ENCODE data around the gene MCTP1. TPM values are rescaled to one million over a fixed set of nuclear protein-coding genes. Genes with fewer than 3 reads are reported as not detected.
A peak's percentile ranks its signal among the peaks of the same experiment; 100 is the strongest.

The MCTP1 gene
- total RNA-seq (1 to 10 TPM; 4.1 to 5.7 (median 4.9) TPM), polyA plus RNA-seq (0.84 TPM)
- long read RNA-seq, donor 1, partial matches to known transcripts = 1 of 3 reads
- long read RNA-seq, donor 1, other reads (novel, unspliced or antisense) = 2 of 3 reads
- long read RNA-seq, donor 2 = 0 reads
- long read RNA-seq, donor 3, partial matches to known transcripts = 0 of 1 reads
- long read RNA-seq, donor 3, other reads (novel, unspliced or antisense) = 1 of 1 reads
- long read RNA-seq, donor 4 = 0 reads

DNA sequence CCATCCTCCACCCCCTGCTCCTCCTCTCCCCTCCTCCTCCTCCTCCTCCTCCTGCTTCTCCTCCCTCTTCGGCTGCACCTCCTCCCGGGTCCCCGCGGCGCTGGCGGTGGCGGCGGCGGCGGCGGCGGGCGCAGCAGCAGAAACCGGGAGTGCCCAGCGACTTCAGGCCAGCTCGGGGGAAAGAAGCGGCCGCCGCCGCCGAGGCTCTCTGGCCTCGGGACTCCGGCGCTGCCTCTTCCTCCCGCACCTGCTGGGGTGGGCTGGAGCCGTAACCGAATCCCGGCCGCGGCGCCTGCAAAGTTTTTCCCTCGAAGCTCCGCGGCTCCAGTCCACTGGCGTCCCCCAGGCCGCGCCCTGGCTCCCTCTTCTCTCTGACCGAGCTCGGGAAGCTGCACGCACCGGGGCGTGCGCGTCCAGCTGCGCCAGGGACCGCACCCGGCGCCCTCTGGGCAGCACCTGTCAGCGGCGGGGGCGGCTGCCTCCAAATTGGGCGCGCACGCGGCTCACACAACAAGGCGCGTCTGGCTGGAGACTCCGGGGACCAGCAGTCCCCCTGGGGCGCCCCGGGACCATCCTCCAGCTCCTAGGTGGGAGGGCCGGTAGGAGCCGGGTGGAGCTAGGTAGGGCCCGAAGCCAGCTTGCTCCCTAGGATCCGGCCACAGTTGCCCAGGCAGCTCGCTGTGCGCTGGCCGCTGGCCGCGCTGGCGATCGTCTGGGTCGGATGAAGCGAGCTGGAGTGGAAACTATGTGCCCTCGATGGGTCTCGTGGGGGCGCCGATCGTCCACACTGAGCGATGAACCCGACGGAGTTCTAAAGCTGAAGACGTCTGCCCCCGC is at the start of gene MCTP1:
Gene MCTP1, minus strand, starts transcription at position 523 of the 837 bp plus-strand sequence.
- peak; percentile 62 to 82 for ATAC-seq
- intact Hi-C loops (cut with DNase I) = no loop called here
- Histone ChIP-seq H3K9me3 (ENCODE audit: control insufficient read depth, low read length) (no peaks in the 10 kb centered on the region), H3K4me3 (ENCODE audit: low read length) (peak within 1 kb of the TSS; percentile 61), H3K27me3 (ENCODE audit: control insufficient read depth, insufficient read depth) (no peaks in the 10 kb centered on the region), H3K27ac (ENCODE audit: low read length) (no peak within 1 kb of the TSS), H3K4me1 (ENCODE audit: control insufficient read depth, insufficient read depth, low read length) (no peaks in the 10 kb centered on the region)
- under 1% methylated on average over 83 of the region's 83 CpGs for WGBS
- peak; percentile 14 to 53 (median 50) for DNase-seq

DNA sequence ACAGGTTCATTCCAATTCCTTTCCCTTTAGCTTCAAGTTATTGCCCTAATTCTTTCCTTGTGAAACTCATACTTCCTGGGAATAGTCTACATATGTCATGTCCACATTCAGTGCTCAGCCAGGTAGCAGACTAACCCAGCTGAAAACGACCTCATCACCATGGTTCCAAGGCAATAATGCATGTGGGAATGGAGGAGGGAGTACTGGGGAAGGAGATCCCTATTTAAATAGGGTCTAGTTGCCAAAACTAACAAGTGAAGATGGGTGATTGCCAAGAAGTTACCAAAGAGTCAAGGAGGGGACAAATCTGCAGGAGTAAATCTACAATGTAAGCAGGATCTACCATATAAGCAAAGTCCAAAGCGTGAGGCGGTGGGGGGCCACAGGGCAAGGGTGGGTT is 47.3 kb upstream of the MCTP1 start:
- Histone ChIP-seq H3K27me3 (ENCODE audit: control insufficient read depth, insufficient read depth) (no peaks in the 10 kb centered on the region), H3K27ac (ENCODE audit: low read length) (no peak overlapping the region), H3K9me3 (ENCODE audit: control insufficient read depth, low read length) (no peaks in the 10 kb centered on the region), H3K4me3 (ENCODE audit: low read length) (no peak overlapping the region), H3K4me1 (ENCODE audit: control insufficient read depth, insufficient read depth, low read length) (no peaks in the 10 kb centered on the region)
- DNase-seq (no peak), ATAC-seq (no peak)
- intact Hi-C loops (cut with DNase I) = no loop called here
- 79% methylated on average over 3 of the region's 3 CpGs for WGBS

DNA sequence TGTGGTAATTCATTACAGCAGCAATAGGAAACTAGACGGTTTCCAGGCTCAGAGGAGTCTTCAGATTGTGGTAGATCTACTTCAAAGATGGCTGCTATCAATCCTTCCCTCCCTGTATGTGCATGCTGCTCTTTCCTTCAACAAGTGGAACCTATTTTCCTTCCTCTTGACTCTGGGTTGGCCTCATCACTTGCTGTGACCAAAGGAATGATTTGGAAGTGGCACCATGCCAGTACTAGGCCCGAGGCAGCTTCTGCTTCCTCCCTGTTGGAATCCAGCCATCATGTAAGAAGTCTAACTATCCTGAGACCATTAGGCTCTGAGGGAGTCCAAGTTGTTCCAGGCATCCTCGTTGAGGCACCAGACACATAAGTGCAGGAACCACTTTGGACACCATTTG is 46.5 kb upstream of the MCTP1 start:
- no peaks in the 10 kb centered on the region for H3K4me1 ChIP-seq (ENCODE audit: control insufficient read depth, insufficient read depth, low read length)
- intact Hi-C loops (cut with DNase I) = no loop called here
- ATAC-seq (no peak), DNase-seq (peak in 1 of 3 donors; percentile 21)
- H3K4me3 ChIP-seq (ENCODE audit: low read length) = no peak overlapping the region
- 42% methylated on average over 3 of the region's 3 CpGs for WGBS
- H3K27me3 ChIP-seq (ENCODE audit: control insufficient read depth, insufficient read depth) = no peaks in the 10 kb centered on the region
- no peak overlapping the region for H3K27ac ChIP-seq (ENCODE audit: low read length)
- H3K9me3 ChIP-seq (ENCODE audit: control insufficient read depth, low read length) = no peaks in the 10 kb centered on the region

DNA sequence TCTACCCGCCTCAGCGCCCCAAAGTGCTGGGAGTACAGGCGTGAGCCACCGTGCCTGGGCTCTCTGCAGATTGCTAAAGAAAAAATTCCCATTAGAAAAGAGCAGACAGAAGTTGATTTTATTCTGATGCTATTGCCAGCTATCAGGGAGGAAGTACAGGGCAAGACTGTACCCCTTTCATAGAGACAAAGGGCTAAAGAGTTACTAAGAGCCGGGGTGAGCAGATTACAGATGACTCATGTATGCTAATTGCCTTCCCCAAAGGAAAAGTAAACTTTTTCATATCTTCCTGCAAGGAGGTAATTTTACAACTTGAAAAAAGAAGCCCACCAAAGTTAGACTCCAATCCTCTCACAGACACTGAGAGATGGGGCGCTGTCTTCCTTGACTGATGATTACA is 42.3 kb upstream of the MCTP1 start:
- Histone ChIP-seq H3K9me3 (ENCODE audit: control insufficient read depth, low read length) (no peaks in the 10 kb centered on the region), H3K4me1 (ENCODE audit: control insufficient read depth, insufficient read depth, low read length) (no peaks in the 10 kb centered on the region), H3K27ac (ENCODE audit: low read length) (no peak overlapping the region), H3K4me3 (ENCODE audit: low read length) (no peak overlapping the region), H3K27me3 (ENCODE audit: control insufficient read depth, insufficient read depth) (no peaks in the 10 kb centered on the region)
- intact Hi-C loops (cut with DNase I) = no loop called here
- 51% methylated on average over 6 of the region's 6 CpGs for WGBS
- DNase-seq (peak in 1 of 3 donors; percentile 21), ATAC-seq (no peak)

DNA sequence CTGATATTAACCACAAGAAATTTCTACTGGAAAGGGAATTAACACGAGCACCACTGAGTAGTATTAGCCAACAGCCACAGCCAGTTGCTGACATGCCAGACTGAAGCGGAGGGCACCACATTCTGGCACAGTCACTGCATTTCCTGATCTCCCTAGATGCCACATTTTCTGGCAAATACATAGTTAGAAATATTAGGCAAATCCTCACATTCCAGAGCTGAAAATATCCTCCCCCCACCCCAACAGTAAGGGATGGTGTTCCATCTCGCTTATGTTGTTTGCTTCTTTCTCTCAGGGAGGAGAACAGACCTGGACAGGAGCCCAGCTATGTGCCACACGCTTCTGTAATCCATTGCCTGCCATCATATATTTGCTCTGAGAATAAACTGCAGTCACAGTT is 32.8 kb upstream of the MCTP1 start:
- WGBS = 67% methylated on average over 4 of the region's 4 CpGs
- ATAC-seq = no peak
- H3K27ac ChIP-seq (ENCODE audit: low read length) = no peak overlapping the region

DNA sequence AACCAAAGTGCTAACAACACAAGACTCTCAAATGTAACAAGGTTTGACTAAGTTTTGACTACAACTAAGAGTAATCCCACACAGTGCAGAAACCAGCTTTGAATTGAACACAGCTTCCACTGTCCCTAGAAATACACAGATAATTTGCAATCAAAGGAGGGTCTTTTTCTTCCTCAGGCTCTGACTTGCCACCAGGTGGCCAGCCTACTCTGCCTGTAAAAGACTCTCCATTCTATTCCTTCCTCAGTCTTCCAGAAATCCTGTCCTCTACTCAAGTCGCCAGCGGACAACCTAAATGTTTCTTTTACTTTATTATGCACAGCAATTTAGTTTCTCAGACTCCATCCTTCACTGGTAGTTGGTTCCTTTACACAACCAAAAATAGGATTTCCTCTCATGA is 32.2 kb upstream of the MCTP1 start:
- intact Hi-C loops (cut with DNase I) = no loop called here

More for the DNA sequence above, 32.8 kb upstream of the MCTP1 start:
- no peak for DNase-seq
- intact Hi-C loops (cut with DNase I) = no loop called here
- Histone ChIP-seq H3K9me3 (ENCODE audit: control insufficient read depth, low read length) (peaks cover 3% of the 10 kb centered on the region), H3K4me1 (ENCODE audit: control insufficient read depth, insufficient read depth, low read length) (no peaks in the 10 kb centered on the region), H3K4me3 (ENCODE audit: low read length) (no peak overlapping the region), H3K27me3 (ENCODE audit: control insufficient read depth, insufficient read depth) (no peaks in the 10 kb centered on the region)

DNA sequence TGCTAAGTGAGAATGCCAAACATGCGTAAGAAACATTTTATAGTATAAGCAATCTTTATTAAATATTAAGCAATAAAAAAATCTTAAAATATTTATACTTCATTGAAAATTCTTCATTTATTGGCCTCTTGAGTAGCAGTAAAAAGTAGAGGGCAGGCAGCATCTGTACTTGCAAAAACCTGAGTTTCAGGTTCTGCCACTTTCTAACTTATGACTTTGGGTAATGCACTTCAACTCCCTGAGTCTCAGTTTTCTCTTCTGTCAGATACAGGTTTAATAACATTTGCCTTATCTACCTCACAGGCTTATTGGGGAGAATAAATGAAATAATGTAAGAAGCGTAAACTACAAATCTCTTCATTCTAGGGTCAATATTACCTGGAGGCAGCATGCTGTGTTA is 19.8 kb upstream of the MCTP1 start:
- intact Hi-C loops (cut with DNase I) = no loop called here
- 92% methylated on average over 2 of the region's 2 CpGs for WGBS
- no peak overlapping the region for H3K27ac ChIP-seq (ENCODE audit: low read length)

More for the DNA sequence above, 32.2 kb upstream of the MCTP1 start:
- no peak overlapping the region for H3K4me3 ChIP-seq (ENCODE audit: low read length)
- WGBS = 83% methylated on average over 2 of the region's 2 CpGs
- peaks cover 3% of the 10 kb centered on the region for H3K9me3 ChIP-seq (ENCODE audit: control insufficient read depth, low read length)
- H3K27ac ChIP-seq (ENCODE audit: low read length) = no peak overlapping the region
- ATAC-seq = no peak
- no peaks in the 10 kb centered on the region for H3K4me1 ChIP-seq (ENCODE audit: control insufficient read depth, insufficient read depth, low read length)
- H3K27me3 ChIP-seq (ENCODE audit: control insufficient read depth, insufficient read depth) = no peaks in the 10 kb centered on the region
- no peak for DNase-seq

DNA sequence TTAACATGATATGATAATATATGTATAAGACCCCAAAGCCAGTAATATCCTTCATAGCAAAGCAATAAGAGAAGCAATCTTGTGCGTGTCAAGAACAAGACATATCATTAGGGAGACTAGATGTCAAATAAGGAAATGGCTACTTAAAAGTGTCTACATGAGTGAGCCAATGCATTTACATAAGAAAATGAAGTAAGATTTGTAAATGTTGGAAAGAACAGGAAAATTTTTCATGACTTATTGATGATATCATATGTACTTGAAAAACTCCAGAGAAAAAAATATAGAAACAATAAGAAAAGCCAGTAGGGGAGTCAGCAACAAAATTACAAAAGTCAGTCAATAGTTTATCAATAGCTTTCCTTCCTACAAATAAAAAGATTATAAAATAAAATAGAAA is 13.8 kb upstream of the MCTP1 start:
- intact Hi-C loops (cut with DNase I) = no loop called here
- H3K27me3 ChIP-seq (ENCODE audit: control insufficient read depth, insufficient read depth) = no peaks in the 10 kb centered on the region
- no peaks in the 10 kb centered on the region for H3K9me3 ChIP-seq (ENCODE audit: control insufficient read depth, low read length)
- H3K27ac ChIP-seq (ENCODE audit: low read length) = no peak overlapping the region
- H3K4me1 ChIP-seq (ENCODE audit: control insufficient read depth, insufficient read depth, low read length) = no peaks in the 10 kb centered on the region
- DNase-seq = no peak
- no peak overlapping the region for H3K4me3 ChIP-seq (ENCODE audit: low read length)
- 84% methylated on average over 1 of the region's 1 CpG for WGBS
- ATAC-seq = no peak

More for the DNA sequence above, 19.8 kb upstream of the MCTP1 start:
- no peak for DNase-seq
- Histone ChIP-seq H3K27me3 (ENCODE audit: control insufficient read depth, insufficient read depth) (no peaks in the 10 kb centered on the region), H3K4me3 (ENCODE audit: low read length) (no peak overlapping the region), H3K4me1 (ENCODE audit: control insufficient read depth, insufficient read depth, low read length) (no peaks in the 10 kb centered on the region), H3K9me3 (ENCODE audit: control insufficient read depth, low read length) (no peaks in the 10 kb centered on the region)
- no peak for ATAC-seq

DNA sequence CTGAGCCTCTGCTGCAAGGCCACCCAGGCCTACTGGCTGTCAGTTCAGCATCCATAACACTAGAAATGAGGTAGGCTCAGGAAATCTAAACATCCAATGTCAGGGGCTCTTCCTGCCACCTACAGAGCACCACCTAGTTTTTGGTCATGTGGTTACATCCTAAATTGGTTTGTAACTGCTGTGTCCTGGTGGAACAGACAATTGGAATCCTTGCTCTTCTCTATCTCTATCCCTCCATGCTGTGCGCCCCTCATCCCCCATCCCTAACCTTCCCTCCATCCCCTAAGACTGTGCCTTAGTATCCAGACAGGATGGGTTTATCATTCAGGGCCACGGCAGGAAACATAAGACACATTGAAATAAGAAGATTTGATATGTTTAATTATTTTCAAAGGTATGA is 11.4 kb upstream of the MCTP1 start:
- H3K27me3 ChIP-seq (ENCODE audit: control insufficient read depth, insufficient read depth) = no peaks in the 10 kb centered on the region
- no peaks in the 10 kb centered on the region for H3K9me3 ChIP-seq (ENCODE audit: control insufficient read depth, low read length)
- H3K27ac ChIP-seq (ENCODE audit: low read length) = no peak overlapping the region
- H3K4me3 ChIP-seq (ENCODE audit: low read length) = no peak overlapping the region
- DNase-seq = no peak
- H3K4me1 ChIP-seq (ENCODE audit: control insufficient read depth, insufficient read depth, low read length) = no peaks in the 10 kb centered on the region
- intact Hi-C loops (cut with DNase I) = no loop called here
- ATAC-seq = no peak
- 85% methylated on average over 2 of the region's 2 CpGs for WGBS

DNA sequence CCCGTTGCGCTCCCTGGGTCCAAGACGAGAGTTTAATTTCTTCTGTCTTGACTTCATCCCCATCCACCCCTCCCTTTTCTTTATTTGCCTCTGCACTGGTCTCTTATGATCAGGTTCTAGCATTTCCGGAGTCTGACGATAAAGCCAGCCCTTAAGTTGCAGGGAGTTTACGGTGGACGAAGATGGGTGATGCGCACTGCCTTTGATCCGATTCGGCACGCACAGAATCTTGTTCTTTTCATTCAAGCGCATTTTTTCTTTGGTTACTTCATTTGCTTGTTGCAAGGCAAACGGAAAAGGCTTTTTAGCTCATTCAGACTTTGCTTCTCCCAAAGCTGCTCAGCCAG is 488 bp upstream of the MCTP1 start:
- intact Hi-C loops (cut with DNase I) = no loop called here
- DNase-seq = no peak
- no peak for ATAC-seq
- H3K4me1 ChIP-seq (ENCODE audit: control insufficient read depth, insufficient read depth, low read length) = no peaks in the 10 kb centered on the region
- no peaks in the 10 kb centered on the region for H3K9me3 ChIP-seq (ENCODE audit: control insufficient read depth, low read length)
- no peaks in the 10 kb centered on the region for H3K27me3 ChIP-seq (ENCODE audit: control insufficient read depth, insufficient read depth)
- WGBS = 3% methylated on average over 13 of the region's 13 CpGs
- no peak overlapping the region for H3K27ac ChIP-seq (ENCODE audit: low read length)
- peak overlapping the region; percentile 61 for H3K4me3 ChIP-seq (ENCODE audit: low read length)

DNA sequence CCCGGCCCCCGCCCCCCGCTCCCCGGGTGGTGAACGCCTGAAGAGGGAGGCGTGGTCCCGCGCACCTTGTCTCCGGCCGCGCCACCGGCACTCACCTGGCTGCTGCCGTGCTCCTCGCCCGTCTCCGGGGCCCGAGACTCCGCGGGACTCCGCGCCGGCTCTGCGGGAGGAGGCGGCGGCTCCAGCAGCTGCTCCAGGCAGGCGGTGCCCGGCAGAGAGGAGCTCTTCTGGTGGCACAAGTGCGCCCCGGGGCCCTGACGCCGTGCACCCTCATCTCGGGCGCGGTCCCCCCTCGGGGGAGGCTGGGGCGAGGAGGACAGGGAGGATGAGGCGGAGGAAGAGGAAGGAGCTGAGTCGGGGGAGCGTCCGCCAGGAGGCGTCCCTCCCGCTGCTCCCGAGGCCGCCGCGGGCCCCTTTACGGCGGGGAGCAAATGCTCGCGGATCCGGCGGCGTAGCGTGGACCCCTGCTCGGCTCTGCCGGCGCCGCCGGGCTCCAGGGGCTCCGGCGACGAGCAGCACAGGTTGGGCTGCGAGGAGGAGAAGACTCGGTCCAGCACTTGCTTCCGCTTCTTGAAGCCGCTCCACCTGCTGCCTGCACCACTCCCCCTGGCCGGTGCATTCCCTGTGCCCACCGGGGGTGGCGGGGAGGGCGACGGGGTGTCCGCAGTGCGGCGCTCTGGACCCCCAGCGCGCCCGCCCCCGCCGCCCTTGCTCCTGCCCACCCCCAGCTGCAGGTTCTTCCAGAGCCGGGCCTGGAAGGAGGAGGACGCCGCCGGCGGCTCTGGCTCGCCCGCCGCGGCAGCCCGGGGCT is 928 bp downstream of the MCTP1 start:
- no peaks in the 10 kb centered on the region for H3K9me3 ChIP-seq (ENCODE audit: control insufficient read depth, low read length)
- under 1% methylated on average over 87 of the region's 89 CpGs for WGBS
- H3K27me3 ChIP-seq (ENCODE audit: control insufficient read depth, insufficient read depth) = no peaks in the 10 kb centered on the region
- intact Hi-C loops (cut with DNase I) = no loop called here
- H3K27ac ChIP-seq (ENCODE audit: low read length) = no peak overlapping the region
- peak; percentile 60 to 64 for ATAC-seq
- peak overlapping the region; percentile 61 for H3K4me3 ChIP-seq (ENCODE audit: low read length)
- peak; percentile 15 to 67 (median 55) for DNase-seq
- no peaks in the 10 kb centered on the region for H3K4me1 ChIP-seq (ENCODE audit: control insufficient read depth, insufficient read depth, low read length)
